ENCODE data around the gene PRUNE2. TPM values are rescaled to one million over a fixed set of nuclear protein-coding genes. Genes with fewer than 3 reads are reported as not detected.

PRUNE2 gene
- total and polyA plus RNA-seq, 9 of the 15 experiments (the other 6 are each of a cell fraction or from before 2014, with no cell fraction given), result 0.05 to 0.45 (median 0.18) TPM; not detected in 1

- Histone ChIP-seq H3K9me3 (replicated peaks; ENCODE audit: control insufficient read depth, insufficient read depth, low read depth, low read length) (no peaks in the 10 kb centered on the region), H3K27ac (ENCODE audit: extremely low read depth, low read depth, low read length) (no peak overlapping the region), H3K36me3 (ENCODE audit: control insufficient read depth, insufficient read depth, low read length) (no peaks in the 10 kb centered on the region), H3K9ac (ENCODE audit: insufficient read depth in 1 of 2, low read depth in 2 of 2, low read length in 2 of 2) (no peak overlapping the region), H3K4me3 (no peak overlapping the region), H2AFZ (ENCODE audit: low read depth, low read length) (no peak overlapping the region), H4K20me1 (replicated peaks; ENCODE audit: control insufficient read depth, insufficient read depth, low read length) (no peaks in the 10 kb centered on the region), H3K4me2 (ENCODE audit: insufficient read depth, low read length) (no peak overlapping the region), H3K27me3 (ENCODE audit: control insufficient read depth in 2 of 2, insufficient read depth in 2 of 2, low read length in 2 of 2) (peaks cover 0 to 8% of the 10 kb centered on the region in 2 experiments; a peak in 2 of 5 replicates), H3K4me1 (replicated peaks in 1 of 2; ENCODE audit: control insufficient read depth in 2 of 2, insufficient read depth in 2 of 2, low read length in 2 of 2) (no peaks in the 10 kb centered on the region), H3K9me1 (ENCODE audit: control insufficient read depth, insufficient read depth, low read length) (no peaks in the 10 kb centered on the region), H3K79me2 (ENCODE audit: control insufficient read depth, insufficient read depth, low read length) (no peaks in the 10 kb centered on the region)
- POLR2A ChIA-PET, result no interaction called here
- CTCF ChIA-PET (ENCODE audit: low intra/inter-chr PET ratio), result no interaction called here
- TF ChIP-seq RBBP5 (IDR thresholded peaks at IDR 0.05; ENCODE audit: borderline replicate concordance, insufficient read depth, low read length, poor library complexity, severe bottlenecking), result no peak
- BruUV-seq (replicated peaks), result no TSS peak
- no peak for DNase-seq (ENCODE audit: extremely low read depth in 1 of 4, low spot score in 3 of 4)
- in situ Hi-C loops (cut with MboI) (no loop called here), intact Hi-C loops (cut with micrococcal nuclease) (no loop called here)
- no peak for ATAC-seq
- no peak for FAIRE-seq
- WGBS (ENCODE audit: insufficient coverage, low coverage, missing lambda C conversion rate), result 0% methylated on average over 4 of the region's 7 CpGs
Measured at GRCh38 chr9:76866689-76867088, 39.2 kb downstream of the PRUNE2 start.

GRCh38 chr9:76863832-76864231, 42.1 kb downstream of the PRUNE2 start:
- POLR2A ChIA-PET, result no interaction called here
- TF ChIP-seq HDAC8 (tag; IDR thresholded peaks at IDR 0.05) (no peak), ZNF143 (CRISPR knock-in tag; IDR thresholded peaks at IDR 0.05) (no peak), USF2 (CRISPR knock-in tag; IDR thresholded peaks at IDR 0.05) (no peak), ZNF431 (CRISPR knock-in tag; IDR thresholded peaks at IDR 0.05) (no peak), HMBOX1 (IDR thresholded peaks at IDR 0.05) (no peak), SMC3 (conservative IDR thresholded peaks at IDR 0.05; ENCODE audit: insufficient read depth, low read depth, low read length) (no peak), ZNF79 (CRISPR knock-in tag; IDR thresholded peaks at IDR 0.05; ENCODE audit: low read depth) (no peak), ZNF584 (CRISPR knock-in tag; IDR thresholded peaks at IDR 0.05; ENCODE audit: low read depth) (no peak), ZNF354B (CRISPR knock-in tag; IDR thresholded peaks at IDR 0.05) (no peak), ZBTB26 (CRISPR knock-in tag; IDR thresholded peaks at IDR 0.05) (no peak), EHMT2 (IDR thresholded peaks at IDR 0.05) (no peak), ZFX (CRISPR knock-in tag; IDR thresholded peaks at IDR 0.05) (no peak), ZNF696 (CRISPR knock-in tag; conservative IDR thresholded peaks at IDR 0.05) (no peak)

More at GRCh38 chr9:76863832-76864231, 42.1 kb downstream of the PRUNE2 start:
- no peak overlapping the region for H3K9ac ChIP-seq (ENCODE audit: insufficient read depth in 1 of 2, low read depth in 2 of 2, low read length in 2 of 2)
- CTCF ChIA-PET (ENCODE audit: low intra/inter-chr PET ratio), result no interaction called here
- H3K4me2 ChIP-seq (ENCODE audit: insufficient read depth, low read length), result no peak overlapping the region
- H4K20me1 ChIP-seq (replicated peaks; ENCODE audit: control insufficient read depth, insufficient read depth, low read length), result no peaks in the 10 kb centered on the region
- no peaks in the 10 kb centered on the region for H3K36me3 ChIP-seq (ENCODE audit: control insufficient read depth, insufficient read depth, low read length)
- FAIRE-seq (no peak), DNase-seq (ENCODE audit: extremely low read depth in 1 of 4, low spot score in 3 of 4) (no peak), ATAC-seq (no peak)
- BruUV-seq (replicated peaks), result no TSS peak
- no peak overlapping the region for H2AFZ ChIP-seq (ENCODE audit: low read depth, low read length)
- no peaks in the 10 kb centered on the region for H3K4me1 ChIP-seq (replicated peaks in 1 of 2; ENCODE audit: control insufficient read depth in 2 of 2, insufficient read depth in 2 of 2, low read length in 2 of 2)
- 0% methylated on average over 2 of the region's 3 CpGs for WGBS (ENCODE audit: insufficient coverage, low coverage, missing lambda C conversion rate)
- no peaks in the 10 kb centered on the region for H3K79me2 ChIP-seq (ENCODE audit: control insufficient read depth, insufficient read depth, low read length)
- no peaks in the 10 kb centered on the region for H3K9me3 ChIP-seq (replicated peaks; ENCODE audit: control insufficient read depth, insufficient read depth, low read depth, low read length)
- H3K4me3 ChIP-seq, result no peak overlapping the region
- intact Hi-C loops (cut with micrococcal nuclease), result no loop called here
- H3K27ac ChIP-seq (ENCODE audit: extremely low read depth, low read depth, low read length), result no peak overlapping the region
- H3K27me3 ChIP-seq (ENCODE audit: control insufficient read depth in 2 of 2, insufficient read depth in 2 of 2, low read length in 2 of 2), result peaks cover 0 to 8% of the 10 kb centered on the region in 2 experiments; a peak in 1 of 5 replicates
- H3K9me1 ChIP-seq (ENCODE audit: control insufficient read depth, insufficient read depth, low read length), result no peaks in the 10 kb centered on the region
- in situ Hi-C loops (cut with MboI), result no loop called here

Data from K562 (cell line).